CD14-positive monocyte (primary cell): ENCODE results near the gene TMEM151A. TPM values are rescaled to one million over a fixed set of nuclear protein-coding genes. Genes with fewer than 3 reads are reported as not detected.
A peak's percentile ranks its signal among the peaks of the same experiment; 100 is the strongest.

ENCODE experiments used
- DNase-seq, 3 donors: peaks; one replicate each; pipeline ENCODE4 v3.0.0-alpha.2; 2011 to 2022
- H2AFZ ChIP-seq: 2 replicates; pipeline ENCODE4 v1.6.0; 2012; ENCODE audit warnings: mild to moderate bottlenecking, low read depth, low read length, inconsistent platforms; ENCODE audit not compliant: insufficient read depth, poor library complexity, severe bottlenecking
- H3K27ac ChIP-seq, 2 donors: 1 replicate in 1 of 2; 2 replicates in 1 of 2; pipeline ENCODE4 v1.5.1; 2012 to 2013; ENCODE audit warnings: low read length in 2 of 2, control low read depth in 1 of 2, inconsistent platforms in 1 of 2, low read depth in 1 of 2, mild to moderate bottlenecking in 1 of 2
- H3K27me3 ChIP-seq, 2 donors: one replicate each; pipeline versions ENCODE4 v1.6.0 to v1.6.1; 2011 to 2013; ENCODE audit warnings: low read length in 2 of 2; ENCODE audit not compliant: control insufficient read depth in 2 of 2, insufficient read depth in 2 of 2
- H3K36me3 ChIP-seq, 2 donors: replicated peaks in 1 of 2; 1 replicate in 1 of 2; 2 replicates in 1 of 2; pipeline versions ENCODE4 v1.5.1 to v1.6.1; 2012 to 2013; ENCODE audit warnings: low read length in 2 of 2, control low read depth in 1 of 2, inconsistent platforms in 1 of 2, mild to moderate bottlenecking in 1 of 2; ENCODE audit not compliant: insufficient read depth in 2 of 2, control insufficient read depth in 1 of 2
- H3K4me1 ChIP-seq, 2 donors: 1 replicate in 1 of 2; 2 replicates in 1 of 2; pipeline versions ENCODE4 v1.5.1 to v1.6.1; 2012 to 2013; ENCODE audit warnings: low read length in 2 of 2, control low read depth in 1 of 2, inconsistent platforms in 1 of 2, mild to moderate bottlenecking in 1 of 2, moderate library complexity in 1 of 2; ENCODE audit not compliant: insufficient read depth in 2 of 2, control insufficient read depth in 1 of 2
- H3K4me2 ChIP-seq: replicated peaks from 2 replicates; pipeline ENCODE3; 2012; ENCODE audit warnings: low read length, moderate library complexity, mild to moderate bottlenecking; ENCODE audit not compliant: poor library complexity, severe bottlenecking; ENCODE audit errors: extremely low read depth
- H3K4me3 ChIP-seq, 3 experiments: fragments of 200-600 bp in 1 of 3; sonication (generic) in 1 of 3; replicated peaks in 1 of 3; 1 replicate in 2 of 3; 2 replicates in 1 of 3; pipeline ENCODE4 v1.5.1; 2011 to 2013; ENCODE audit warnings: low read length in 3 of 3, mild to moderate bottlenecking in 3 of 3, control low read depth in 2 of 3, low read depth in 2 of 3, inconsistent platforms in 1 of 3, moderate library complexity in 1 of 3
- H3K79me2 ChIP-seq: 2 replicates; pipeline ENCODE4 v1.6.0; 2012; ENCODE audit warnings: mild to moderate bottlenecking, control low read depth, inconsistent platforms, low read length, moderate library complexity; ENCODE audit not compliant: insufficient read depth
- H3K9ac ChIP-seq: 2 replicates; pipeline ENCODE4 v1.6.0; 2017; ENCODE audit warnings: low read length, mild to moderate bottlenecking; ENCODE audit not compliant: insufficient read depth, poor library complexity, severe bottlenecking
- H3K9me3 ChIP-seq, 2 donors: replicated peaks in 1 of 2; 1 replicate in 1 of 2; 2 replicates in 1 of 2; pipeline versions ENCODE4 v1.5.1 to v1.6.1; 2012 to 2013; ENCODE audit warnings: low read length in 2 of 2, control low read depth in 1 of 2; ENCODE audit not compliant: control insufficient read depth in 1 of 2, insufficient read depth in 1 of 2
- H4K20me1 ChIP-seq: 2 replicates; pipeline ENCODE4 v1.6.0; 2012; ENCODE audit warnings: mild to moderate bottlenecking, low read length, control low read depth, moderate library complexity; ENCODE audit not compliant: insufficient read depth
- H3K27ac Mint-ChIP-seq, 7 donors: one replicate each; pipeline ENCODE4 v1.8.0; 2020; ENCODE audit warnings: mild to moderate bottlenecking in 7 of 7, mixed read lengths in 7 of 7, moderate library complexity in 6 of 7, inconsistent platforms in 2 of 7
- H3K27me3 Mint-ChIP-seq, 3 donors: one replicate each; pipeline ENCODE4 v1.8.0; 2021 to 2022; ENCODE audit warnings: low read depth in 3 of 3, mild to moderate bottlenecking in 3 of 3, mixed read lengths in 3 of 3, moderate library complexity in 3 of 3, inconsistent platforms in 1 of 3
- H3K36me3 Mint-ChIP-seq, 2 donors: one replicate each; pipeline ENCODE4 v1.8.0; 2020; ENCODE audit warnings: mixed read lengths in 2 of 2, inconsistent platforms in 1 of 2, mild to moderate bottlenecking in 1 of 2
- H3K4me1 Mint-ChIP-seq: one replicate; pipeline ENCODE4 v1.8.0; 2020; ENCODE audit warnings: mild to moderate bottlenecking, mixed read lengths
- H3K4me3 Mint-ChIP-seq, 2 donors: one replicate each; pipeline ENCODE4 v1.8.0; 2020; ENCODE audit warnings: mild to moderate bottlenecking in 2 of 2, mixed read lengths in 2 of 2, moderate library complexity in 1 of 2
- H3K9me3 Mint-ChIP-seq, 7 donors: one replicate each; pipeline ENCODE4 v1.8.0; 2020 to 2022; ENCODE audit warnings: mixed read lengths in 7 of 7, mild to moderate bottlenecking in 6 of 7, moderate library complexity in 6 of 7, inconsistent platforms in 2 of 7
- CTCF ChIP-seq: fragments of 200-600 bp; IDR thresholded peaks from one replicate; pipeline ENCODE4 v1.8.0; 2022; ENCODE audit warnings: antibody characterized with exemption, mild to moderate bottlenecking
- WGBS: methylation state at CpG from one replicate; pipeline ENCODE4 v1.1.5; 2013; ENCODE audit warnings: missing lambda C conversion rate; ENCODE audit not compliant: insufficient coverage; 5-methylcytosine and 5-hydroxymethylcytosine counted together
- intact Hi-C, 2 donors: fragments of 100-400 bp; cut with micrococcal nuclease; formaldehyde crosslinking; loops; one replicate each; pipeline versions ENCODE4 v1.15.0 to v1.15.1; 2023
- polyA plus RNA-seq, 3 donors: library from polyadenylated mRNA; depleted of rRNA in 1 of 3; unstranded in 2 of 3; stranded (reverse) in 1 of 3; fragments of 300-500 nt in 2 of 3; fragments of >200 nt in 1 of 3; fragmentation: Illumina TruSeq in 2 of 3; gene quantifications; 1 replicate in 2 of 3; 2 replicates in 1 of 3; pipeline ENCODE4 v1.2.3, GENCODE V29; 2012 to 2021

TMEM151A gene
- polyA plus RNA-seq, 3 donors: not detected

- Mint-ChIP-seq H3K4me3 (no peak overlapping the region), H3K9me3 (no peaks in the 10 kb centered on the region), H3K4me1 (peaks cover 36% of the 10 kb centered on the region), H3K27me3 (peaks cover 0 to 3% (median 0%) of the 10 kb centered on the region in 3 donors), H3K27ac (no peak overlapping the region), H3K36me3 (peaks cover 31 to 40% of the 10 kb centered on the region in 2 donors)
- DNase-seq: peak in 1 of 3 donors; percentile 3
- peaks cover 33% of the 10 kb centered on the region for H4K20me1 ChIP-seq
- peaks cover 13% of the 10 kb centered on the region for H3K79me2 ChIP-seq
- H3K9ac ChIP-seq: no peak overlapping the region
- WGBS: 96% methylated on average over 7 of the region's 19 CpGs
- TF ChIP-seq CTCF: no peak
- H3K27ac ChIP-seq: no peak overlapping the region
- H3K9me3 ChIP-seq: no peaks in the 10 kb centered on the region
- H3K4me2 ChIP-seq: no peak overlapping the region
- H3K4me3 ChIP-seq: no peak overlapping the region
- peaks cover 36 to 46% of the 10 kb centered on the region in 2 donors for H3K36me3 ChIP-seq
- no peak overlapping the region for H2AFZ ChIP-seq
- intact Hi-C loops: no loop called here
- H3K4me1 ChIP-seq: peaks cover 30 to 37% of the 10 kb centered on the region in 2 donors
- H3K27me3 ChIP-seq: no peaks in the 10 kb centered on the region
Observed at GRCh38 chr11:66333220-66333877, 41.7 kb downstream of the TMEM151A start.

GRCh38 chr11:66333896-66334604 is 42.4 kb downstream of the TMEM151A start:
- Mint-ChIP-seq H3K27ac (peak overlapping the region in 1 of 7 donors; percentile 66), H3K9me3 (no peaks in the 10 kb centered on the region), H3K4me3 (no peak overlapping the region), H3K27me3 (no peaks in the 10 kb centered on the region), H3K4me1 (peaks cover 30% of the 10 kb centered on the region), H3K36me3 (peaks cover 38 to 47% of the 10 kb centered on the region in 2 donors)
- Histone ChIP-seq H3K4me1 (peaks cover 26 to 30% of the 10 kb centered on the region in 2 donors), H3K9ac (no peak overlapping the region), H3K27me3 (no peaks in the 10 kb centered on the region), H2AFZ (no peak overlapping the region), H3K4me2 (no peak overlapping the region), H3K4me3 (no peak overlapping the region), H3K79me2 (peaks cover 13% of the 10 kb centered on the region), H3K27ac (no peak overlapping the region), H4K20me1 (peaks cover 33% of the 10 kb centered on the region), H3K9me3 (no peaks in the 10 kb centered on the region), H3K36me3 (peaks cover 43 to 53% of the 10 kb centered on the region in 2 donors)
- DNase-seq: peak in 1 of 3 donors; percentile 5
- intact Hi-C loops: no loop called here
- no peak for TF ChIP-seq CTCF
- 94% methylated on average over 29 of the region's 29 CpGs for WGBS
